Mesenchymal stem cell (in vitro differentiated cells and primary cell): Measurements from ENCODE around the gene FEZ2.

Experiments used
- DNase-seq: peaks from one replicate; pipeline ENCODE4 v3.0.0-alpha.2; 2013
- H2AFZ ChIP-seq: one replicate; pipeline ENCODE4 v1.6.1; 2013; ENCODE audit warnings: low read depth, mild to moderate bottlenecking, control low read depth, inconsistent platforms, low read length, moderate library complexity
- H2AK5ac ChIP-seq: 2 replicates; pipeline ENCODE4 v1.6.1; 2013; ENCODE audit warnings: low read length, moderate library complexity, mild to moderate bottlenecking, inconsistent platforms; ENCODE audit not compliant: severe bottlenecking
- H2BK120ac ChIP-seq: one replicate; pipeline ENCODE4 v1.6.1; 2013; ENCODE audit warnings: low read depth, mild to moderate bottlenecking, inconsistent platforms, low read length, moderate library complexity
- H2BK12ac ChIP-seq, 2 experiments: one replicate each; pipeline ENCODE4 v1.6.1; 2013; ENCODE audit warnings: inconsistent platforms in 2 of 2, low read length in 2 of 2, mild to moderate bottlenecking in 2 of 2, moderate library complexity in 2 of 2, control low read depth in 1 of 2
- H2BK15ac ChIP-seq: one replicate; pipeline ENCODE4 v1.6.1; 2013; ENCODE audit warnings: mild to moderate bottlenecking, low read depth, inconsistent platforms; ENCODE audit not compliant: poor library complexity, severe bottlenecking
- H2BK5ac ChIP-seq: 2 replicates; pipeline ENCODE4 v1.6.1; 2013; ENCODE audit warnings: low read depth, mild to moderate bottlenecking, low read length, control low read depth, inconsistent platforms; ENCODE audit not compliant: poor library complexity, severe bottlenecking
- H3K14ac ChIP-seq, 2 experiments: one replicate each; pipeline ENCODE4 v1.6.1; 2013; ENCODE audit warnings: inconsistent platforms in 2 of 2, low read length in 2 of 2, control low read depth in 1 of 2, mild to moderate bottlenecking in 1 of 2, moderate library complexity in 1 of 2
- H3K18ac ChIP-seq, 2 experiments: one replicate each; pipeline ENCODE4 v1.6.1; 2013; ENCODE audit warnings: inconsistent platforms in 2 of 2, low read length in 2 of 2, control low read depth in 1 of 2, low read depth in 1 of 2, mild to moderate bottlenecking in 1 of 2
- H3K23ac ChIP-seq, 2 experiments: one replicate each; pipeline ENCODE4 v1.6.1; 2013; ENCODE audit warnings: inconsistent platforms in 2 of 2, low read length in 2 of 2, mild to moderate bottlenecking in 2 of 2, moderate library complexity in 2 of 2, control low read depth in 1 of 2
- H3K27ac ChIP-seq: 2 replicates; pipeline ENCODE4 v1.5.1; 2013; ENCODE audit warnings: mild to moderate bottlenecking, moderate library complexity, low read length, control low read depth, inconsistent platforms; ENCODE audit not compliant: poor library complexity, severe bottlenecking
- H3K27me3 ChIP-seq, 2 experiments: 2 replicates each; pipeline versions ENCODE4 v1.6.1 to v1.7.0; 2013; ENCODE audit warnings: low read length in 2 of 2, mild to moderate bottlenecking in 2 of 2, moderate library complexity in 2 of 2, control low read depth in 1 of 2, inconsistent platforms in 1 of 2; ENCODE audit not compliant: control insufficient read depth in 1 of 2, insufficient read depth in 1 of 2
- H3K36me3 ChIP-seq, 2 experiments: 2 replicates each; pipeline versions ENCODE4 v1.6.1 to v1.7.0; 2013; ENCODE audit warnings: low read length in 2 of 2, control low read depth in 1 of 2, inconsistent platforms in 1 of 2, low read depth in 1 of 2, mild to moderate bottlenecking in 1 of 2; ENCODE audit not compliant: insufficient read depth in 2 of 2, control insufficient read depth in 1 of 2
- H3K4ac ChIP-seq, 2 experiments: one replicate each; pipeline ENCODE4 v1.6.1; 2013; ENCODE audit warnings: inconsistent platforms in 2 of 2, low read length in 2 of 2, mild to moderate bottlenecking in 2 of 2, moderate library complexity in 2 of 2, control low read depth in 1 of 2, low read depth in 1 of 2
- H3K4me1 ChIP-seq: 2 replicates; pipeline ENCODE4 v1.6.1; 2013; ENCODE audit warnings: low read depth, low read length, control low read depth; ENCODE audit not compliant: control insufficient read depth, insufficient read depth
- H3K4me2 ChIP-seq: 2 replicates; pipeline ENCODE4 v1.6.1; 2013; ENCODE audit warnings: low read length, mild to moderate bottlenecking, inconsistent platforms; ENCODE audit not compliant: poor library complexity, severe bottlenecking
- H3K4me3 ChIP-seq, 2 experiments: 2 replicates each; pipeline versions ENCODE4 v1.5.1 to v1.7.0; 2013; ENCODE audit warnings: low read length in 2 of 2, mild to moderate bottlenecking in 2 of 2, control low read depth in 1 of 2, low read depth in 1 of 2; ENCODE audit not compliant: insufficient read depth in 1 of 2
- H3K79me1 ChIP-seq: replicated peaks from 2 replicates; pipeline ENCODE4 v1.6.1; 2013; ENCODE audit warnings: mild to moderate bottlenecking, control low read depth, low read length, inconsistent platforms; ENCODE audit not compliant: poor library complexity, severe bottlenecking
- H3K9ac ChIP-seq: 2 replicates; pipeline ENCODE4 v1.7.0; 2013; ENCODE audit warnings: mild to moderate bottlenecking, low read length, moderate library complexity
- H3K9me3 ChIP-seq: 2 replicates; pipeline ENCODE4 v1.7.0; 2013; ENCODE audit warnings: mild to moderate bottlenecking, low read length; ENCODE audit not compliant: control insufficient read depth
- H4K8ac ChIP-seq: one replicate; pipeline ENCODE4 v1.6.1; 2013; ENCODE audit warnings: inconsistent platforms, mild to moderate bottlenecking, low read length, moderate library complexity
- H4K91ac ChIP-seq: one replicate; pipeline ENCODE4 v1.6.1; 2013; ENCODE audit warnings: mild to moderate bottlenecking, low read length, inconsistent platforms
- WGBS: methylation state at CpG from one replicate; pipeline ENCODE4 v1.1.7; 2013; ENCODE audit warnings: mixed read lengths; 5-methylcytosine and 5-hydroxymethylcytosine counted together

The FEZ2 gene

GRCh38 chr2:36523153-36523552, 74.8 kb downstream of the FEZ2 start:
- Histone ChIP-seq H3K79me1 (peaks cover 27% of the 10 kb centered on the region), H2AK5ac (no peak overlapping the region), H3K4me3 (no peak overlapping the region), H3K14ac (no peak overlapping the region), H3K36me3 (peaks cover 26 to 72% of the 10 kb centered on the region in 2 experiments), H3K9ac (no peak overlapping the region), H3K4ac (no peak overlapping the region), H3K18ac (no peak overlapping the region), H4K8ac (no peak overlapping the region), H3K4me1 (no peaks in the 10 kb centered on the region), H4K91ac (no peak overlapping the region), H2AFZ (no peak overlapping the region), H3K27me3 (no peaks in the 10 kb centered on the region), H2BK12ac (no peak overlapping the region), H3K9me3 (no peaks in the 10 kb centered on the region), H3K23ac (no peak overlapping the region), H2BK5ac (no peak overlapping the region), H3K4me2 (no peak overlapping the region), H2BK120ac (no peak overlapping the region), H2BK15ac (no peak overlapping the region), H3K27ac (no peak overlapping the region)
- 94% methylated on average over 4 of the region's 4 CpGs for WGBS
- no peak for DNase-seq

GRCh38 chr2:36520431-36520830, 77.5 kb downstream of the FEZ2 start:
- Histone ChIP-seq H4K91ac (no peak overlapping the region), H2AK5ac (no peak overlapping the region), H3K9me3 (no peaks in the 10 kb centered on the region), H3K4ac (no peak overlapping the region), H3K79me1 (peaks cover 27% of the 10 kb centered on the region), H2BK120ac (no peak overlapping the region), H3K27ac (no peak overlapping the region), H2BK12ac (no peak overlapping the region), H4K8ac (no peak overlapping the region), H2BK5ac (no peak overlapping the region), H3K18ac (no peak overlapping the region), H3K4me2 (no peak overlapping the region), H3K9ac (no peak overlapping the region), H2AFZ (no peak overlapping the region), H3K4me3 (no peak overlapping the region), H3K23ac (no peak overlapping the region), H3K4me1 (peaks cover 5% of the 10 kb centered on the region), H3K36me3 (peaks cover 30 to 91% of the 10 kb centered on the region in 2 experiments), H2BK15ac (no peak overlapping the region), H3K27me3 (no peaks in the 10 kb centered on the region), H3K14ac (no peak overlapping the region)
- 93% methylated on average over 1 of the region's 4 CpGs for WGBS
- no peak for DNase-seq

- H3K79me1 ChIP-seq = peaks cover 24% of the 10 kb centered on the region
- DNase-seq = peak; percentile 34
- 79% methylated on average over 6 of the region's 8 CpGs for WGBS
Observed at GRCh38 chr2:36516136-36516870, 81.7 kb downstream of the FEZ2 start.

GRCh38 chr2:36515538-36515937, 82.4 kb downstream of the FEZ2 start:
- no peaks in the 10 kb centered on the region for H3K27me3 ChIP-seq
- H2BK15ac ChIP-seq = no peak overlapping the region
- H3K4me3 ChIP-seq = no peak overlapping the region
- no peak overlapping the region for H3K18ac ChIP-seq
- peak overlapping the region; percentile 84 for H3K27ac ChIP-seq
- H3K4ac ChIP-seq = no peak overlapping the region
- 93% methylated on average over 6 of the region's 7 CpGs for WGBS
- H2BK5ac ChIP-seq = no peak overlapping the region
- no peak overlapping the region for H2BK12ac ChIP-seq
- no peak for DNase-seq
- no peak overlapping the region for H4K91ac ChIP-seq
- peaks cover 36 to 89% of the 10 kb centered on the region in 2 experiments for H3K36me3 ChIP-seq
- no peak overlapping the region for H2AFZ ChIP-seq
- no peak overlapping the region for H3K23ac ChIP-seq
- peaks cover 26% of the 10 kb centered on the region for H3K79me1 ChIP-seq
- no peak overlapping the region for H2AK5ac ChIP-seq
- no peak overlapping the region for H2BK120ac ChIP-seq
- peaks cover 5% of the 10 kb centered on the region for H3K4me1 ChIP-seq
- no peak overlapping the region for H3K14ac ChIP-seq
- no peak overlapping the region for H4K8ac ChIP-seq
- no peaks in the 10 kb centered on the region for H3K9me3 ChIP-seq
- no peak overlapping the region for H3K4me2 ChIP-seq
- no peak overlapping the region for H3K9ac ChIP-seq

More at GRCh38 chr2:36516136-36516870, 81.7 kb downstream of the FEZ2 start:
- no peak overlapping the region for H3K4me2 ChIP-seq
- no peak overlapping the region for H3K14ac ChIP-seq
- no peak overlapping the region for H4K8ac ChIP-seq
- no peaks in the 10 kb centered on the region for H3K9me3 ChIP-seq
- H2AFZ ChIP-seq = no peak overlapping the region
- no peak overlapping the region for H3K23ac ChIP-seq
- no peak overlapping the region for H2BK15ac ChIP-seq
- no peak overlapping the region for H2AK5ac ChIP-seq
- H2BK12ac ChIP-seq = no peak overlapping the region
- H3K4me1 ChIP-seq = peaks cover 5% of the 10 kb centered on the region
- H2BK120ac ChIP-seq = no peak overlapping the region
- no peak overlapping the region for H4K91ac ChIP-seq
- no peak overlapping the region for H3K4me3 ChIP-seq
- no peak overlapping the region for H3K9ac ChIP-seq
- peaks cover 32 to 96% of the 10 kb centered on the region in 2 experiments for H3K36me3 ChIP-seq
- H3K27ac ChIP-seq = peak overlapping the region; percentile 84
- H3K4ac ChIP-seq = no peak overlapping the region
- H3K18ac ChIP-seq = no peak overlapping the region
- no peak overlapping the region for H2BK5ac ChIP-seq
- no peaks in the 10 kb centered on the region for H3K27me3 ChIP-seq
